GM18517 (cell line): ENCODE results near the gene ZNG1B.
A peak's percentile ranks its signal among the peaks of the same experiment; 100 is the strongest.
"Not testable (repeated sequence)": the region's sequence is repeated elsewhere in the genome, so short reads cannot be mapped to it uniquely, and the experiment has no call there.

ENCODE experiments used
- ATAC-seq: cut with Tn5 transposase; IDR thresholded peaks from one replicate; pipeline ENCODE4 v1.9.1; 2021; ENCODE audit warnings: mild to moderate bottlenecking, moderate library complexity; ENCODE audit not compliant: unreplicated experiment

Gene ZNG1B

DNA sequence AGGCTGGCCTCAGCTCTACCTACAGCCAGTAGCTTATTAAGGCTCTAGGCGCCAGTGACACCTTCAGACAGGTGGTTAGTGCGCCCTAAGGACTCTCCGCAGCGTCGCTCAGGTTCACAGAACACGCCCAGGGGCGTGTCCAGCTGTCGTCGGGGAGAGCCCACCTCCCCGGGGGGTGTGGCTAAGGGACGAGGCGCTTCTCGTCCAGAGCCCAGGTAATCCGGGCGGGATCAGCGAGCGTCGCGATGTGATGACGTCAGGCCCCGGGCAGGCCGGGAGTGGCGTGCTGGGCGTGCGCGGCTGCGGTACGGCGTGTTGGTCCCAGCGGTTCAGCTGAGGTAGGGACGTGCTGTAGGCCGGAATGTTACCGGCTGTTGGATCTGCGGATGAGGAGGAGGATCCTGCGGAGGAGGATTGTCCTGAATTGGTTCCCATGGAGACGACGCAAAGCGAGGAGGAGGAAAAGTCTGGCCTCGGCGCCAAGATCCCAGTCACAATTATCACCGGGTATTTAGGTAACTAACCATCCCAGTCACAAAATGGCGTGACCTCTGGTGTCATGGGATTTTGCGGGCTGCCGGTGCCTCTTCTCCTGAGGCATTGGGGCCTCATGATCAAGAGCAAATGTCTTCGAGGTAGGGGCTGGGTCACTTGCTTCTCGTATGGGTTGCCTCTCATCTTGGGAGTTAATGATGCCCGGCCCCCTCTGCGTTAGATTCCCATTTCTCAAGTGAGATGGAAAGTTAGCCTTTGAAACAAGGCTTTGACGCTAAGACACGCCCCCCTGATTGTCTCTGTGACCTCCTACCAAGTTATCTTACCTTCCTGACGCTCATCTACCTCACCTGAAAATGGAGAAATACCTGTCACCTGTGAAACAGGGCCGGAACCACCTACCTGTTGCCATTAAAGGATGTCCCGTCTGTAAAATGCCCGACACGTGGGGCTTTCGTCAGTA, at the start of gene ZNG1B:
Gene ZNG1B (plus strand): TSS at position 184 of the 958 bp plus-strand sequence. CDS start 178 bp downstream, at position 362.
- not testable (repeated sequence) for ATAC-seq

DNA sequence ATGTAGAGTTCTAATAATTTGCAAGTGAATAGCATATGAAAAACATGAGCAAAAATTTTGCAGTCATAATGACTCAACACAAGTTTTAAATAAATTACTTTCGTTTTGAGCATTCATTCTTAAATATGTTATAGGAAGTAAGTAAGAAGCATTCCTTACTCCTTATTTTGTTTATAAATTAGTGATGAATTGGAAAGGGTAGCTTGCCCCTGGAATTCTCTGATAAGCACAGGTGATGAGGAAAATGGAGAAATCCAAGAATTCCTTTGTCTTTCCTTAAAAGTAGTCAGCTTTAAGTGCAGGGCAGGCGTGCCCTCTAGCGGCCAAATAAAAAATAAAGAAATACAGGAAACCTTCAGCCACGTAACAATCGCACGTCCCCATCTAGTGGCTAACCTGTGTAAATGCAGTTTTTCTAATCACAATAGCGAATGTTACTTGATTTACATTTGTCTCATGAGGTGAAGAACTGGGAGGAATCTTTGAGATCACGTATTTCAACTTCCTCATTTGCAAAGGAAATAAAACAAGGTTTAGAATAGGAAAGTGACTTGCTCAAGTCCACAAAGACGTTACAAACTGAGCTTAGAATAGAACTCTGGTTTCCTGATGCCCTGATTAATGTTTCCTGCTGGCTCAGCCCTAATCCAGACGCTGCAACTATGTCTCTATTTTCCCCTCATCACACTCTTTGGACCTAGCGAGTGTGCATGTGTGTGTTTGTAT, 47.2 kb upstream of the ZNG1B start:
- ATAC-seq: peak; percentile 92

DNA sequence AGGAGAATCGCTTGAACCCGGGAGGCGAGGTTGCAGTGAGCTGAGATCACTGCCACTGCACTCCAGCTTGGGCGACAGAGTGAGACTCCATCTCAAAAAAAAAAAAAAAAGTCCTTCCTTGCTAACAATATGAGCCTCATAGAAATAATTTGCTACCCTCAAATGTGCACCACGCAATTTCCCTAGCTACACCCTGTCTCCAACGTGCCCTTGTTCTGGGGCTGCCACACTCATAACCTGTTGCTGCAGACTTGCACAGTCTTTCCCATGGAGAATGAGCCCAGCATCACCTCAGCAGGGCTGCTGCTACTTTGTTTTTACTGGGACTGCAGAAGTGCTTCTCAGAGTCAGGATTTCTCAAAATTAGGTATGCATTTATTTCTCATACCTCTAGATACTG, 46.4 kb upstream of the ZNG1B start:
- no peak for ATAC-seq

DNA sequence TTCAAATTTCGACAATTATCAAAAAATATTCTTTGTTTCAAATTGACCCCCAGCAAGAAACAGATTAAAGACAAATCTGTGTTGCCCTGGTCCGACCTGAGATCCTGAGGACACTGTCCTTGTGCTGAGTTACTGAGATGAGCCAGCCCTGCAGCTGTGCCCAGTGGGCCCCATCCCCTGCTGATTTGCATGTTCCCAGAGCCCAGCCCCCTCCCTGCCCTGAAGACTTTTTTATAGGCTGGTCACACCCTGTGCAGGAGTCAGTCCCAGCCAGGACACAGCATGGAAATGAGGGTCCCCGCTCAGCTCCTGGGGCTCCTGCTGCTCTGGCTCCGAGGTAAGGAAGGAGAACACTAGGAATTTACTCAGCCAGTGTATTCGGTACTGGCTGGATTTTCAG, 31.4 kb upstream of the ZNG1B start:
- no peak for ATAC-seq

DNA sequence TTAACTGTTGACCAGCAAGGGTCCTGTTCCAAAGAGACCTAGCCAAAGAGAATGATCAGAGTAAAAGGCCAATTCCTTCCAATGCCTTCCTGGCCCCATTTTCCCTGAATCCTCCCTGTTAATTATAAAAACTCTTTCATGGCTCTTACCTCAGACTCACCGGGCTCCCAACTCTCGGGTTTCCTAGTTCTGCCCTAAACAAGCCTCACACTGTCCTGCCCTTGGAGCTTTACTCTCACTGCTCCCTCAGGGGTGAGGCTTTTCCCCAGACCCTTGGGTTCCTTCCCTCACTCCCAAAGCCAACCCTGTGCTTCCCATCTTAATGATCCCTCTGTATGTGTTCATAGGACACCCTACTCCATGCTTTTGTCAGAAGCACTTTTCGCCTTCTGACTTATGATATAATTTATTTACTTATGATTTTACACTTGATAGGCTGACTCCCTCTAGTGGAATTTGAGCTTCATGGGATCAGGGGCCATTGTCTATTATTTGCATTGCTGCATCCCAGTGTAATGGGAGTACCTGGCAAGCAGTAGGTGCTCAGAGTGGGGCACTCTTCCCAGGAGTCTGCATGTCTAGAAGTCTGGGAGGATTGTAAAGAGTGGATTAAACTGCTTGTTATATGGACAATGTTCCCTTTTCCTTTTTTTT, 29.9 kb upstream of the ZNG1B start:
- no peak for ATAC-seq

DNA sequence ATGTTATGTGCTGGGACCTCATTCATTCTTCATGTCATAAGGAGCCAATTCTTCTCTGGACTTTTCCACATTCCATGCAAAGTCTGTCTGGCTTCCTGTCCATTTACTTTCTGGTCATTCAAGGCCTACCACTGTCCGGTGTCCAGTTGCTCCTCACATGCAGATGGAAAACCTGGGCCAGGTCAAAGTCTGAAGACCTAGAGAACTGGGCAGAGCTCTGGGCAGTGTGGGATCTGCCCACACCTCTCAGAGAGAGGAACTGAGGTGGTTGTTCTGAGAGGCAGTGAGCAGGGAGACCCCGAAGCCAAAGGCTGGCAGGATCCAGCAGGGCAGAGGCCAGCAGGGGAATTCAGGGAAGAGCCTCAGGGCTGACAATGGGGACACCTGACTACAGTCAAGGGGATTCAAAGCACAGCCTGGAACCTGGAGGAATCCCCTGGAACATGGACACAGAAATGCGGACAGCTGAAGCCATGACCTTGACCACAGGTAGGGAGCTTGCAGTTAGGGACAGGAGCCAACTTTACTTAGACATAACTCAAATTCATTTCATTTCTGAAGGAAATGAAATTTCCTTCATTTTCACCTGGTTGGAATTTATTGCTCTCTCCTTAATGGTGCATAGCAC, 25.7 kb upstream of the ZNG1B start:
- not testable (repeated sequence) for ATAC-seq

DNA sequence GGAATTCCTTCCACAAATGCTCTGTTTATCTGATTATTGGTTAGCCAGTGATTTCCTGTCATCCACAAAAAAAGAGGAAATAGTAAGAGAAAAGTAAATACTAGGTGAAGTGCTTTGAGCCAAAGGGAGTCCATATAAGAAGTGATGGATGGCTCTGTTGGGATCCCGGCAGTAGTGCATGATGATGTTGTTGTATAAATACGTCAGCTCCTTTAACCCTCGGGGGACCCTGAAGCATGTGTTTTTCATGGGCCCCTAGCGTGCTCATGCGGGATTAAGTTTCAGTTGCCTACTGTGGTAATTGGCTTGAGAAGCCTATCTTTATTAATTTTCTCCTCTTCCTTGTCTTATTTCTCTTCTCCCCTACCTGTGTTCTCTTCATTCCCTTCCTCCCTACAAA, 24.7 kb upstream of the ZNG1B start:
- not testable (repeated sequence) for ATAC-seq

DNA sequence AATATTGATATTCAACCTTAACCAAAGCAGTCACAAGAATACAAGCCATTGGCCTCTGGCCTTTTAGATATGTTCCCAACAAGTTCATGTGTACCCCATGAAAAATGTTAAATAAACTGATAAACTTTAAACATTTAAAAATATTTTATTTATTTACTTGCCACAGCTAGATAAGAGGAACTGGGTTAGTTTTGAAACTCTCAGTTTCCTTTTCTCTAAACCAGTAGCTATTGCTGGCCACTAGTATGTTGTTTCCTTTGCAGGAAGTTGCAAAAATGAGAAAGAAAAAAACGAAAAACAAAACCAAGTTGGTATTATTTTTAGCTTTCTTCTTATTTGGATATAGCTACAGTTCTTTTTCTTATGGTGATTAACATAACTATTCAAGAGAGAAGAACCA, 5.7 kb upstream of the ZNG1B start:
- not testable (repeated sequence) for ATAC-seq

DNA sequence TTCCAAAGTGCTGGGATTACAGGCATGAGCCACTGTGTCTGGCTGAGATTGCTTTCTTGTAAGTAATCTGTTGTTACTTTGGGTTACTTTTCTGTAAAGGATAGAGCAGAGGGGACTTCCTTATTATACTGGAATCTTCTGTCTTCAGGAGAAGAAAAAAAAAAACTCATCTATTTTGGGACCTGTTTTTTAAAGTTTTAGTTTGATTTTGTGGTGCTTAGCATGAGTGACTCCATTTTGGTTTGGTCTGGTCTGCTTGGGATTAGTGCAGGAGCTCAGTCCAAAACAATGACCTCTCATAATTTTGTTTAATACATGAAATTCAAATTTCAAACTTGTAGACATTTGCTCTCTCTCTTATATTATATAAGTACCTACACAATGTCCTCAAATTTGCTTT, 4.0 kb upstream of the ZNG1B start:
- ATAC-seq: not testable (repeated sequence)

DNA sequence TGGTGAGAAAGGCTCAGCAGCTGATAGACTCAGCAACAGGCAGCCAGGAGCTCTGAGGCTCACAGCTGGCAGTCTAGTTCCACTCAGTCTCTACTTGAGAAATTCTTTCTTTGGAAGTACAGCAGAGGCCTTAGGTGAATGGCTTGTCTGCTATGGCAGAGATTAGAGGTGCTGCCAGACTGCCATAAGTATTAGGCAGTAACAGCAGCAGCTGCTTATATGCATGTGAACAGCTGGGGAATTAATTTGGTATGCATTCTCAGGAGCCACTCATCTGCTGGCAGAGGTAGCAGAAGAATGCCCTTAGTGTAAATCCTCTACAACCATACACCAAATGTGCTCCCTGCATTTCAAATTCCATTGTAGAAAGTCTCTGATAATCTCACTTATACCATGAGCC, 28.3 kb downstream of the ZNG1B start:
- ATAC-seq: not testable (repeated sequence)

DNA sequence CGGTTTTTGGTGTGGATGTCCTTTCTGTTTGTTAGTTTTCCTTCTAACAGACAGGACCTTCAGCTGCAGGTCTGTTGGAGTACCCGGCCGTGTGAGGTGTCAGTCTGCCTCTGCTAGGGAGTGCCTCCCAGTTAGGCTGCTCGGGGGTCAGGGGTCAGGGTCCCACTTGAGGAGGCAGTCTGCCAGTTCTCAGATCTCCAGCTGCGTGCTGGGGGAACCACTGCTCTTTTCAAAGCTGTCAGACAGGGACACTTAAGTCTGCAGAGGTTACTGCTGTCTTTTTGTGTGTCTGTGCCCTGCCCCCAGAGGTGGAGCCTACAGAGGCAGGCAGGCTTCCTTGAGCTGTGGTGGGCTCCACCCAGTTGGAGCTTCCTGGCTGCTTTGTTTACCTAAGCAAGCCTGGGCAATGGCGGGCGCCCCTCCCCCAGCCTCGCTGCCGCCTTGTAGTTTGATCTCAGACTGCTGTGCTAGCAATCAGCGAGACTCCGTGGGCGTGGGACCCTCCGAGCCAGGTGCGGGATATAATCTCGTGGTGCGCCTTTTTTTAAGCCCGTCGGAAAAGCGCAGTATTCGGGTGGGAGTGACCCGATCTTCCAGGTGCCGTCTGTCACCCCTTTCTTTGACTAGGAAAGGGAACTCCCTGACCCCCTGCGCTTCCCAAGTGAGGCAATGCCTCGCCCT, 39.3 kb downstream of the ZNG1B start:
- not testable (repeated sequence) for ATAC-seq

DNA sequence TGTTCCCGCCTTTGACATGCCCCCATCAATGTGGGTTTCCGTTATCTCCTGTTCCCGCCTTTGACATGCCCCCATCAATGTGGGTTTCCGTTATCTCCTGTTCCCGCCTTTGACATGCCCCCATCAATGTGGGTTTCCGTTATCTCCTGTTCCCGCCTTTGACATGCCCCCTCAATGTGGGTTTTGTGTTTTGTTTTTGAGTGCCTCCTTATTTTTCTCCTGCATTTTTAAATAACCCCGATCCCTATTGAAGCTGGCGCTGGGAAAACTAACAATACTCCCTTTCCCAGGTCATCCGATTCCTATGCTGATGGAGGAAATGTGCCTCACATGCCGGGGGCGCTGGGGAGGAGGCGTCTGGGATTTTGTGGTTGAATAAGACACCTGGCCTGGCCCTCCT, 59.0 kb downstream of the ZNG1B start:
- ATAC-seq: not testable (repeated sequence)

DNA sequence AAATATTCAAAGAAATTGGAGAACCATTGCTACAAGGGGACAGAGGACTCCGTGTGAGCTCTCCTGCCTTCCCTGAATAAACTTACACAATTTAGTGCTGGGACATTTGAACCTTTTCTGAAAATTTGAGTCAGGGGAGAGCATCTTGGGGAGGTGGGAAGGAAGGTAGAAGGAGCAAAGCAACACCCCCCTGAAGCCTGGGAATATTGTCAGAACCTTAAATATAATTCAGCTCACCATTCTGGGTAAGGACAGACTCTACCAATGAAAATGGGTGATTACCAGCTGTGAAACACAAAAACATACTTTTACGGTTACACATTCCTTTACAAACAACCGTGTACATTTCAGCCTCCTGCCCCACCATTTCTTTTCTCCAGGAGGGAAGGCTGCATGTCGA, 60.9 kb downstream of the ZNG1B start, which contains the start of gene FOXD4L1:
Gene FOXD4L1 (plus strand): TSS at position 301 of the 400 bp plus-strand sequence. CDS start 592 bp downstream, outside the sequence.
- ATAC-seq: not testable (repeated sequence)

DNA sequence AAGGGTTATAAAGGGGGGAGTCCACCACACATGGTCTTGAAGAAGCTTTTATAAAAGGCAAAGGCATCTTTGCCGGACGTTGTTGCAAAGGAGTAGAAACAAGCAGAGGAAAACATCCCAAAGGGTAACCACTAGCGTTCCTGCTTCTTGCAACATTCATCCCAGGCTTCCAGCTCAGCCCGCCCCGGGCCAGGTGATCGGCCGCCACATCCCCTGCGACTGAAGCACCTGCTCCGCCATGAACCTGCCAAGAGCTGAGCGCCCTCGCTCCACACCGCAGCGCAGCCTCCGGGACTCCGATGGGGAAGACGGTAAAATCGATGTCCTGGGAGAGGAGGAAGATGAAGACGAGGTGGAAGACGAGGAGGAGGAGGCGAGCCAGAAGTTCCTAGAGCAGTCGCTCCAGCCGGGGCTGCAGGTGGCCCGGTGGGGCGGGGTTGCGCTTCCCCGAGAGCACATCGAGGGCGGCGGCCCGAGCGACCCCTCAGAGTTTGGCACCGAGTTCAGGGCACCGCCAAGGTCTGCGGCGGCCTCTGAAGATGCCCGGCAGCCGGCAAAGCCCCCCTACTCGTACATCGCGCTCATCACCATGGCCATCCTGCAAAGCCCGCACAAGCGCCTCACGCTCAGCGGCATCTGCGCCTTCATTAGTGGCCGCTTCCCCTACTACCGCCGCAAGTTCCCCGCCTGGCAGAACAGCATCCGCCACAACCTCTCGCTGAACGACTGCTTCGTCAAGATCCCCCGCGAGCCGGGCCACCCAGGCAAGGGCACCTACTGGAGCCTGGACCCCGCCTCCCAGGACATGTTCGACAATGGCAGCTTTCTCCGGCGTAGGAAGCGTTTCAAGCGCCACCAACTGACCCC, 61.8 kb downstream of the ZNG1B start:
- not testable (repeated sequence) for ATAC-seq

DNA sequence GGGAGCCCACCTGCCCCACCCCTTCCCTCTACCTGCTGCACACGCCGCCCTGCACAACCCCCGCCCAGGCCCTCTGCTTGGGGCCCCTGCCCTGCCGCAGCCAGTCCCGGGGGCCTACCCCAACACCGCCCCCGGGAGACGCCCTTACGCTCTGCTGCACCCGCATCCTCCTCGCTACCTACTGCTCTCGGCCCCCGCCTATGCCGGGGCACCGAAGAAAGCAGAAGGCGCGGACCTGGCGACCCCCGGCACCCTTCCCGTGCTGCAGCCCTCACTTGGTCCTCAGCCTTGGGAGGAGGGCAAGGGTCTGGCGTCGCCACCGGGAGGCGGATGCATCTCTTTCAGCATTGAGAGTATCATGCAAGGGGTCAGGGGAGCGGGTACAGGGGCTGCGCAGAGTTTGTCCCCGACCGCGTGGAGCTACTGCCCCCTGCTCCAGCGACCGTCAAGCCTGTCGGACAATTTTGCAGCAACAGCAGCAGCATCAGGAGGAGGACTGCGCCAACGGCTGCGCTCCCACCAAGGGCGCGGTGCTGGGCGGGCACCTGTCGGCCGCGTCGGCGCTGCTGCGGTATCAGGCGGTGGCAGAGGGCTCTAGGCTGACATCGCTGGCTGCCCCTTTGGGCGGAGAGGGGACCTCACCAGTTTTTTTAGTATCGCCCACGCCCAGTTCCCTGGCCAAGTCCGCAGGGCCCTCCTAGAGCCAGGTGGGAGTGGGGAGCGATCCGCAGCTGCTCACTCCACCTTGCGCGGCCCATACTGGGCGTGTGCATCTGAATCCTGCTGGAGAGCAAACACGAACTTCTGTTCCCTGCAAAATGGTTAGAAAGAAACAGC, 62.6 kb downstream of the ZNG1B start:
- not testable (repeated sequence) for ATAC-seq

DNA sequence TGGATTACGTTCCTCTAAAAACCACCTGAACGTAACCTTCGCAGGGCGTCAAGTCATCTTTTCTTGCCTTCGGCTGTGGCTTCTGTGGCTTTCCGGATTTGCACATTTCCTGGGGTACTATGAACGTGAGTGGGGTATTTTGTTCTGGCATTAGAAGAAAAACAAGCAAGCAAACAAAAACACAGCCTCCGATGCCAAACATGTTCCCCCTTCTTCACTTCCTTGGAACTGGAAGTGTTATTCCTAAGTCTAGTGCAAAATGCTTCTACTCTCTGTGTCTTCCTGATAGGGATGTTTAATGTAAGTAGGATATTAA, 63.2 kb downstream of the ZNG1B start:
- ATAC-seq: not testable (repeated sequence)

DNA sequence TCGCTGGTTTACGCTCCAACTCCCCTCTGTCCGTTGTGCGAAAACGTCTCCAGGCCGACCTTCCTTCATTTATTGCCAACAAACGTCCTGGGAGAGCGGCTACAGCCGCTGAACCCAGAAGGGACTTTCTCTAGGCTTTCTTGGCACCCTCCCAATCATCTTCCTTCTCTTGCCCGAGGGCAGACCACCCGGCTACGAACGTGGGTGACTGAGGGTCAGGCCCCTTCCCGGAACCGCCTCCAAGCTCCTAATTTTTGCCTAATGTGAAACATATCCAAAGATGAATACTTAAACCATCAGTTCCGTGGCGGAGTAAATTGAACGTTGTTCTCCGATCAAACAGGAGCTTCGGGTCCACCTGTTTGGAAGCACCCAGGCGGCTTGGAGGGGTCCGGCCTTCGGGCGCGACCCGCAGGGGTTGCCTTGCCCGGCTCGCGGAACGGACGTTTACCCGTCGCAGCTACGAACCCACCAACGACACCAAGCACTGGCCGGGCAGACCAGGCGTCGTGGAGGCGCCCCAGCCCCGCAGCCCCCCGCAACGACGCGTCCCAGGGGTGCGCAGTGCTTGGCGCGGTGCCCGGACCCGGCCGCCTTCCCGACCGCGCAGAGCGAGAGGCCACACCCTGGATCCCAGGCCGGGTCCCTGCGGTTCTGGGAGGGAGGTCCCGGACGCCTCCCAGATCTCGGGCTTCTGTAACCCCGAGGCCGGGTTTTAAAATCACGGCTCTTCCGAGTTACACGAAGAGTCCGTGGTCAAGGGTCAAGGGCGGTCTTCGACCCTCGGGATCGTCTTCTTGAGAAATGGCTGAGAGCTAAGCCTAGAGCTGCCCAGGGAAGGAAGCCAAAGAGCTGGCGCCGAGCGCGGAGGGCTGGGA, 65.0 kb downstream of the ZNG1B start:
- not testable (repeated sequence) for ATAC-seq
